Astrocyte of the cerebellum (primary cell): ENCODE measurements around the gene PALS1.
A peak's percentile ranks its signal among the peaks of the same experiment; 100 is the strongest.

Experiments used
- DNase-seq: peaks from one replicate; pipeline ENCODE4 v3.0.0-alpha.2; 2011; ENCODE audit warnings: low read depth
- H3K4me3 ChIP-seq: 2 replicates; pipeline ENCODE4 v1.5.1; 2011; ENCODE audit warnings: mild to moderate bottlenecking, low read depth, low read length, moderate library complexity
- in situ Hi-C: cut with HindIII; loops from 2 replicates; pipeline ENCODE4 v1.10.0; 2017; ENCODE audit warnings: low sequenced_read_pairs
- TF ChIP-seq, protein P1 (sequence below): IDR thresholded peaks from 2 replicates; pipeline ENCODE4 v1.5.1; 2012; ENCODE audit warnings: low read length, low read depth, moderate library complexity, mild to moderate bottlenecking; ENCODE audit errors: missing control alignments

Gene PALS1

DNA sequence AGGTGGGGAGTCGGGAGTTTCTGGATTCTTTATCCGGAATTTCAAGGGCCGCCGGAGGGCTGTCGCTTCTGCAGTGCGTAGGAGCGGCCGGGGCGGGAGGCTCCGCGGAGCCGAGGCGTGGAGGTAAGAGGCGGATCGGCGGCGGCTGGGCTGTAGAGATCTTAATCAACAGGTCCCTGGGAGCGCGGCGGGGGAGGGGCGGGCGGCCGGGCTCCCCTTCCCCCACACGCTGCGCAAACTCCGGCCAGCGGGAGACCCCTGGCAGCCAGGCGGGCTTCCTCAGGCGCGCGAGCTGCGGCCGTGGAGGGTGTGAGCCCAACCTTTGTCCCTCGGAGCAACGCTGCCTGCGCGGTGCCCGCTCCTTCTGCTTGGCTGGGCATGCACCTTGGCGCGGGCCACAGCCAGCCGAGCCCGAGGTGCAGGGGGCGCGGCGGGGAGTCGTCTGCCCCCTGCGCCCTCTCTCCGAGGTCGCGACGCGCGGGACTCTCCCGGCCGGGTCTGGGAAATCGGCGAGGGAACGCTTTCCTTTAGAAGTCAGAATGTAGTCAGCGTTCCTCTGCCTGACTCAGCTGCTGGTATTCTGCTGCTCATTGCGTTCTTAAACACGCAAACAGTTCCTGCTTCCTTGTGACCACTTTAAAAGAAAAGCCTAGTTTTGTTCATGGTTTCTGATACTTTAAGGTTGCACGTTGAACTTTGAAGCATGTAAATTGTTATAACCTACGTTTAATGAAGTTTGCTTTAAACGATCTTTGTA lies at the start of gene PALS1:
PALS1 (plus strand) TSS at position 25 of the 757 bp plus-strand sequence. CDS start 37,736 bp downstream, outside the sequence.
- TF ChIP-seq, protein P1, sequence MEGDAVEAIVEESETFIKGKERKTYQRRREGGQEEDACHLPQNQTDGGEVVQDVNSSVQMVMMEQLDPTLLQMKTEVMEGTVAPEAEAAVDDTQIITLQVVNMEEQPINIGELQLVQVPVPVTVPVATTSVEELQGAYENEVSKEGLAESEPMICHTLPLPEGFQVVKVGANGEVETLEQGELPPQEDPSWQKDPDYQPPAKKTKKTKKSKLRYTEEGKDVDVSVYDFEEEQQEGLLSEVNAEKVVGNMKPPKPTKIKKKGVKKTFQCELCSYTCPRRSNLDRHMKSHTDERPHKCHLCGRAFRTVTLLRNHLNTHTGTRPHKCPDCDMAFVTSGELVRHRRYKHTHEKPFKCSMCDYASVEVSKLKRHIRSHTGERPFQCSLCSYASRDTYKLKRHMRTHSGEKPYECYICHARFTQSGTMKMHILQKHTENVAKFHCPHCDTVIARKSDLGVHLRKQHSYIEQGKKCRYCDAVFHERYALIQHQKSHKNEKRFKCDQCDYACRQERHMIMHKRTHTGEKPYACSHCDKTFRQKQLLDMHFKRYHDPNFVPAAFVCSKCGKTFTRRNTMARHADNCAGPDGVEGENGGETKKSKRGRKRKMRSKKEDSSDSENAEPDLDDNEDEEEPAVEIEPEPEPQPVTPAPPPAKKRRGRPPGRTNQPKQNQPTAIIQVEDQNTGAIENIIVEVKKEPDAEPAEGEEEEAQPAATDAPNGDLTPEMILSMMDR = no peak
- peak within 1 kb of the TSS; percentile 78 for H3K4me3 ChIP-seq
- in situ Hi-C loops = loop anchor here (10.0 kb wide), 1 partner anchor 57 kb away; the partner anchor contains the start of gene GARIN2
- no peak for DNase-seq

DNA sequence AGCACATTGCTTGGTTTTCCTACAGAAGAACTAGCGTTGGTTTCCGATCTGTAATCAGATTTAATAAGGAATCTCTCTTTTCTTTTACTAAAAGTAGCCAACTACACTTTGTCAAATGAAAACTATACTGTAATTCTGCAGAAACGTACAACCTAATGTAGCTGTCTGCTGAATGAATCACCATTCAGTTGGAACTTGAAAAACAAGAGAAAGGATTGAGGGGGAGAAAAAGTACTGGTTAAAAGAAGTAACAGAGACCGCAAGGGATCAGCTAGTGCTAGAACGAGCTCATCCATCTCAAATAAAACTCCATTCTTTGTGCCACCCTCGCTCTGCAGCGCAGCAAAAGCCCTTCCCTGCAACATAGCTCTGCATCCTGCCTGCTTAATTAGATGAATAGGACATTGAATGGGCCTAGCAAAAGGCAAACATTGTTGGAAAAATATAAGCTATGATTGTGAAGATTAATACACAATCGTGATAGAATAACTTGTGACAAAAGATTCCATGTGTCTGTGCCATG lies 49.4 kb upstream of the PALS1 start:
- no peak overlapping the region for H3K4me3 ChIP-seq
- TF ChIP-seq, protein P1 = no peak
- DNase-seq = no peak
- in situ Hi-C loops = no loop called here

DNA sequence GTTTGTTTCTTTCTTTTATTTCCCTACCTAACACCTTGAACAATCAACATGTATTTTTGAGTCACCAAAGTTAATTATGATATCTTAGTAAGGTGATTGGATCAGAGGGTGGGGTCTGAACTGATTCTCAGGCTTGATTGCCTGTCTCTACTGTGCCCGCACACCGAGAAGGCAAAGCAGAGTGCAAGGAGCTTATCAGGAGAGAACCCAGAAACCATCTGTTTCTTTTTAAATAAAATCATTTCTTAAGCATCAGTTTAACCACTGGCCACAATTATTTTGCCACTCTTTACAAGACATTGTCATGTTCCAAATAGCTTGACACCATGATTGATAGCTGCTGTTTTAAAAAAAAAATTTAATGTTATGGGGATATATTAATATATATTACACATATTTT lies 48.9 kb upstream of the PALS1 start:
- no peak for DNase-seq

GRCh38 chr14:67195279-67195678 lies 46.0 kb upstream of the PALS1 start:
- in situ Hi-C loops = no loop called here

More for the DNA sequence above, 48.9 kb upstream of the PALS1 start:
- TF ChIP-seq, protein P1 = no peak
- H3K4me3 ChIP-seq = no peak overlapping the region
- in situ Hi-C loops = no loop called here

DNA sequence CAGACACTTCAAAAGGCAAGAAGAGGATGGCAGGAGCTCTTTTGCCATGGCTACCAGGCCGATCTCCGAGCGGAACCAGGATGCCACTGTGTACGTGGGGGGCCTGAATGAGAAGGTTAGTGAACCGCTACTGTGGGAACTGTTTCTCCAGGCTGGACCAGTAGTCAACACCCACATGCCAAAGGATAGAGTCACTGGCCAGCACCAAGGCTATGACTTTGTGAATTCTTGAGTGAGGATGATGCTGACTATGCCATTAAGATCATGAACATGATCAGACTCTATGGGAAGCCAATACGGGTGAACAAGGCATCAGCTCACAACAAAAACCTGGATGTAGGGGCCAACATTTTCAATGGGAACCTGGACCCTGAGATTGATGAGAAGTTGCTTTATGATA lies 42.2 kb upstream of the PALS1 start:
- no peak overlapping the region for H3K4me3 ChIP-seq
- no peak for DNase-seq
- in situ Hi-C loops = no loop called here
- TF ChIP-seq, protein P1 = no peak

More at GRCh38 chr14:67195279-67195678, 46.0 kb upstream of the PALS1 start:
- DNase-seq = no peak
- no peak overlapping the region for H3K4me3 ChIP-seq
- TF ChIP-seq, protein P1 = no peak

DNA sequence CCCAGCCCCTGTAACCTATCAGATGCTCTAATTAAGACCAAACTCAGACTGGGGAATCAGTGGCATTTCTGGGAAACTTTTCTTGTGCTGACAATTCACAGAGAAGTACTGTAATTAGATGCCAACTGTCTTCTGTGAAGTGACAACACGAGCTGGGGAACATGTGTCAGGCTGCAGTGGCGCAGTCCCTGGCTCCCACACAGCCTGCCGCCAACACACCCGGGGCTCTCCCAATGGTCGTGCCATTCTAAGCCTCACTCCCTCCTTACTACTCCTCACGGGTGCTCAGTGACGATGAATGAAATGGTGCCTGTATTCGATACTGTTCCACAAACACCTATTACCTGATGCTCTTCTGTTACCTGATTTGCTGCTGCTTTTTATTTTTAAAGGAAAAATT lies 33.4 kb upstream of the PALS1 start:
- no peak for DNase-seq
- in situ Hi-C loops = no loop called here
- TF ChIP-seq, protein P1 = no peak
- no peak overlapping the region for H3K4me3 ChIP-seq
